SU-DHL-6 (cell line): ENCODE measurements around the gene ELP5.

ENCODE experiments used
- CTCF ChIP-seq: fragments of 200-600 bp; sonication (generic); IDR thresholded peaks from one replicate; pipeline ENCODE4 v1.5.1; 2017; ENCODE audit warnings: antibody characterized with exemption, mild to moderate bottlenecking, low read length, moderate library complexity; ENCODE audit not compliant: insufficient read depth, poor library complexity, severe bottlenecking
- EZH2phosphoT487 ChIP-seq: fragments of 200-600 bp; sonication (generic), shearing (Covaris generic); conservative IDR thresholded peaks from 2 replicates; pipeline ENCODE4 v1.6.1; 2018; ENCODE audit warnings: mild to moderate bottlenecking, antibody characterized with exemption, low read length, moderate library complexity, mixed read lengths

GRCh38 chr17:7215652-7216180 is 36.3 kb upstream of the ELP5 start:
- TF ChIP-seq CTCF (no peak), EZH2phosphoT487 (no peak)
